Lung (tissue), 12 donors: ENCODE results near the gene COA4. TPM values are rescaled to one million over a fixed set of nuclear protein-coding genes. Genes with fewer than 3 reads are reported as not detected.

Source experiments
- ATAC-seq: fragments of 200-7000 bp; cut with Tn5 transposase; one replicate; pipeline ENCODE4 v1.9.1; 2020; ENCODE audit warnings: moderate number of reproducible peaks; ENCODE audit not compliant: insufficient read depth, low FRiP score
- DNase-seq, 3 donors: peaks; one replicate each; pipeline ENCODE4 v3.0.0-alpha.2; 2013 to 2017
- H3K27ac ChIP-seq, 2 donors: one replicate each; pipeline ENCODE4 v1.5.1; 2013; ENCODE audit warnings: mild to moderate bottlenecking in 2 of 2, moderate library complexity in 2 of 2, control low read depth in 1 of 2, inconsistent platforms in 1 of 2, low read depth in 1 of 2, low read length in 1 of 2
- H3K27me3 ChIP-seq, 3 donors: one replicate each; pipeline ENCODE4 v1.5.1; 2013; ENCODE audit warnings: low read length in 2 of 3; ENCODE audit not compliant: control insufficient read depth in 3 of 3, insufficient read depth in 3 of 3
- H3K36me3 ChIP-seq, 4 donors: one replicate each; pipeline ENCODE4 v1.5.1; 2013; ENCODE audit warnings: low read length in 4 of 4, mild to moderate bottlenecking in 1 of 4, moderate library complexity in 1 of 4; ENCODE audit not compliant: control insufficient read depth in 4 of 4, insufficient read depth in 4 of 4
- H3K4me1 ChIP-seq, 5 donors: one replicate each; pipeline ENCODE4 v1.5.1; 2013; ENCODE audit warnings: low read length in 5 of 5, mild to moderate bottlenecking in 2 of 5, moderate library complexity in 1 of 5; ENCODE audit not compliant: control insufficient read depth in 5 of 5, insufficient read depth in 5 of 5
- H3K4me3 ChIP-seq: one replicate; pipeline ENCODE4 v1.5.1; 2013; ENCODE audit warnings: mild to moderate bottlenecking, control low read depth, moderate library complexity
- H3K9ac ChIP-seq, 2 donors: one replicate each; pipeline ENCODE4 v1.5.1; 2013; ENCODE audit warnings: low read length in 2 of 2, control low read depth in 1 of 2; ENCODE audit not compliant: insufficient read depth in 1 of 2
- H3K9me3 ChIP-seq, 4 donors: one replicate each; pipeline ENCODE4 v1.5.1; 2013; ENCODE audit warnings: low read length in 3 of 4, mild to moderate bottlenecking in 1 of 4, moderate library complexity in 1 of 4; ENCODE audit not compliant: control insufficient read depth in 4 of 4, insufficient read depth in 3 of 4
- CTCF ChIP-seq: IDR thresholded peaks from 2 replicates; pipeline ENCODE4 v1.5.1; 2012; ENCODE audit warnings: mild to moderate bottlenecking; ENCODE audit errors: control extremely low read depth, extremely low read depth
- whole genome bisulfite sequencing, 2 donors: extraction: QIAGEN DNeasy Blood & Tissue Kit; methylation state at CpG; one replicate each; pipeline ENCODE4 v1.1.7; 2013; 5-methylcytosine and 5-hydroxymethylcytosine counted together
- polyA plus RNA-seq, 2 donors: library from polyadenylated mRNA; stranded (reverse); fragments of 200-250 nt; gene quantifications; one replicate each; pipeline ENCODE4 v1.2.1, GENCODE V29; 2013
- total RNA-seq, 2 donors: library from RNA; depleted of rRNA in 1 of 2; stranded (reverse); fragments of >200 nt in 1 of 2; gene quantifications; one replicate each; pipeline ENCODE4 v1.2.1, GENCODE V29; 2014 to 2021
- donor health status: control.
- donor health status: control.
- donor health status: Bipolar disorder and iron deficiency.
- donor health status: healthy.
- donor health status: DM: yes; HTN: yes; CAD: no.

Gene COA4
- total and polyA plus RNA-seq, 4 donors = 40.0 to 105 (median 70.2) TPM

DNA sequence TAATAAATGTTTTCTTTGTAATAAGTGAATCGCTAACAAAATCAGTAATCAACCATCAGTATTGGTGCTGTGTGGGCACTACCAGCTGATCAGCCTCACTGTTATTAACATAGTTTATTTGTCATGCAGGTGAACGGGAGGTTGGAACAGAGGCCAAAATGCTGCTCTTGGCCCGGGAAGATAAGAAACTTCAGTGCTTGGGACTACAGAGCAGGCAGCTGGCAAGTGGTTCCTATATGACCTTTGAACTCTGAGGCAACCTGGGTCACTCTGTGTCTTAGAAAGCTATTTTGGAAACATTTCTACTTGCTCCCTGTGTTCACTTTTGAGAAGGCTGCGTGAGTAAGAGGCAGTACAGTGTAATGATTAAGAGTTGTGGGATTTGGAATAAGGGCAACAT is 37.6 kb upstream of the COA4 start:
- DNase-seq (no peak), ATAC-seq (no peak)
- H3K9me3 ChIP-seq = no peaks in the 10 kb centered on the region
- H3K4me1 ChIP-seq = no peaks in the 10 kb centered on the region
- H3K36me3 ChIP-seq = peaks cover 24 to 38% (median 29%) of the 10 kb centered on the region in 4 donors
- 85 to 96% methylated on average over 4 of the region's 4 CpGs for WGBS, 2 donors
- no peak overlapping the region for H3K27ac ChIP-seq
- TF ChIP-seq CTCF = no peak
- no peaks in the 10 kb centered on the region for H3K27me3 ChIP-seq
- H3K4me3 ChIP-seq = no peak overlapping the region
- no peak overlapping the region for H3K9ac ChIP-seq

DNA sequence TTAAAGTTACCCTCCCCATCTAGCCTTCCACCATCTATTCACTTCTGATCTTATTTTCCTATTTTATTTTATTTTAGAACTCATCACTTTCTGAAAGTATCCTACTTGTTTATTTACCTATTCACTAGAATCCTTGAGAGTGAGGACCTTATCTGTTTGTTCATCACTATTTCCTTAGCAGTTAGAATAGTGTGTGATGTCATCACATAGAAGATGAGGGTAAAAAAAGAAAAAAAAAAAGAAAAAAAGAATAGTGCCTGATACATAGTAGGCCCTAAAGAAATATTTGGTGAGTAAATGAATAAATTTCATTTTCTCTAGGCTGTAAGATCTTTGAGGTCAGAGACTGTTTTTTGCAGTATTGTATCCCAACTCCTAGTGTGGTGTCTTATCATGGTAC is 36.8 kb upstream of the COA4 start:
- no peaks in the 10 kb centered on the region for H3K9me3 ChIP-seq
- DNase-seq (no peak), ATAC-seq (no peak)
- H3K27me3 ChIP-seq = no peaks in the 10 kb centered on the region
- H3K4me3 ChIP-seq = no peak overlapping the region
- no peak overlapping the region for H3K9ac ChIP-seq
- H3K36me3 ChIP-seq = peaks cover 21 to 31% (median 26%) of the 10 kb centered on the region in 4 donors
- H3K27ac ChIP-seq = no peak overlapping the region
- H3K4me1 ChIP-seq = no peaks in the 10 kb centered on the region
- TF ChIP-seq CTCF = no peak

GRCh38 chr11:73912026-73912425 is 35.4 kb upstream of the COA4 start:
- Histone ChIP-seq H3K4me1 (peaks cover 0 to 2% (median 0%) of the 10 kb centered on the region in 5 donors), H3K27ac (no peak overlapping the region), H3K27me3 (no peaks in the 10 kb centered on the region), H3K4me3 (no peak overlapping the region), H3K9ac (no peak overlapping the region), H3K36me3 (peaks cover 17 to 29% (median 25%) of the 10 kb centered on the region in 4 donors), H3K9me3 (no peaks in the 10 kb centered on the region)
- TF ChIP-seq CTCF = no peak
- WGBS, 2 donors = 96 to 98% methylated on average over 2 of the region's 2 CpGs
- no peak for DNase-seq
- no peak for ATAC-seq

- WGBS, 2 donors = 74 to 81% methylated on average over 4 of the region's 4 CpGs
- DNase-seq (no peak), ATAC-seq (no peak)
- Histone ChIP-seq H3K9me3 (no peaks in the 10 kb centered on the region), H3K9ac (no peak overlapping the region), H3K36me3 (peaks cover 8 to 16% (median 11%) of the 10 kb centered on the region in 4 donors), H3K27me3 (no peaks in the 10 kb centered on the region), H3K4me3 (no peak overlapping the region), H3K4me1 (peaks cover 0 to 2% (median 0%) of the 10 kb centered on the region in 5 donors), H3K27ac (no peak overlapping the region)
- TF ChIP-seq CTCF = no peak
Observed at GRCh38 chr11:73907191-73907590, 30.5 kb upstream of the COA4 start.
